ENCODE results near the gene IL2. TPM values are rescaled to one million over a fixed set of nuclear protein-coding genes. Genes with fewer than 3 reads are reported as not detected.

Gene IL2
- total RNA-seq, 2 donors from 2014 or later: not detected

GRCh38 chr4:122489061-122489460 is 32.5 kb upstream of the IL2 start:
- H3K9me3 Mint-ChIP-seq: peaks cover 54% of the 10 kb centered on the region
- H3K36me3 Mint-ChIP-seq (ENCODE audit: low read depth): no peaks in the 10 kb centered on the region
- TF ChIP-seq, protein P1, sequence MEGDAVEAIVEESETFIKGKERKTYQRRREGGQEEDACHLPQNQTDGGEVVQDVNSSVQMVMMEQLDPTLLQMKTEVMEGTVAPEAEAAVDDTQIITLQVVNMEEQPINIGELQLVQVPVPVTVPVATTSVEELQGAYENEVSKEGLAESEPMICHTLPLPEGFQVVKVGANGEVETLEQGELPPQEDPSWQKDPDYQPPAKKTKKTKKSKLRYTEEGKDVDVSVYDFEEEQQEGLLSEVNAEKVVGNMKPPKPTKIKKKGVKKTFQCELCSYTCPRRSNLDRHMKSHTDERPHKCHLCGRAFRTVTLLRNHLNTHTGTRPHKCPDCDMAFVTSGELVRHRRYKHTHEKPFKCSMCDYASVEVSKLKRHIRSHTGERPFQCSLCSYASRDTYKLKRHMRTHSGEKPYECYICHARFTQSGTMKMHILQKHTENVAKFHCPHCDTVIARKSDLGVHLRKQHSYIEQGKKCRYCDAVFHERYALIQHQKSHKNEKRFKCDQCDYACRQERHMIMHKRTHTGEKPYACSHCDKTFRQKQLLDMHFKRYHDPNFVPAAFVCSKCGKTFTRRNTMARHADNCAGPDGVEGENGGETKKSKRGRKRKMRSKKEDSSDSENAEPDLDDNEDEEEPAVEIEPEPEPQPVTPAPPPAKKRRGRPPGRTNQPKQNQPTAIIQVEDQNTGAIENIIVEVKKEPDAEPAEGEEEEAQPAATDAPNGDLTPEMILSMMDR (conservative IDR thresholded peaks at IDR 0.05): no peak
- Histone ChIP-seq H3K27ac (ENCODE audit: low read depth, low read length) (no peak overlapping the region), H3K9ac (ENCODE audit: extremely low read depth, low read length, poor library complexity, severe bottlenecking) (no peak overlapping the region), H3K4me3 (ENCODE audit: low read length) (no peak overlapping the region), H3K9me3 (ENCODE audit: control insufficient read depth, low read length) (peaks cover 42% of the 10 kb centered on the region), H3K4me1 (ENCODE audit: control insufficient read depth, insufficient read depth, low read length) (no peaks in the 10 kb centered on the region), H3K27me3 (ENCODE audit: control insufficient read depth, insufficient read depth, low read length, poor library complexity, severe bottlenecking) (no peaks in the 10 kb centered on the region), H3K36me3 (ENCODE audit: control insufficient read depth, insufficient read depth, low read length) (no peaks in the 10 kb centered on the region)
- no peak overlapping the region for H3K4me3 Mint-ChIP-seq
- no peaks in the 10 kb centered on the region for H3K4me1 Mint-ChIP-seq
- DNase-seq: no peak
- H3K27ac Mint-ChIP-seq: no peak overlapping the region
- no peaks in the 10 kb centered on the region for H3K27me3 Mint-ChIP-seq (ENCODE audit: insufficient read depth)

DNA sequence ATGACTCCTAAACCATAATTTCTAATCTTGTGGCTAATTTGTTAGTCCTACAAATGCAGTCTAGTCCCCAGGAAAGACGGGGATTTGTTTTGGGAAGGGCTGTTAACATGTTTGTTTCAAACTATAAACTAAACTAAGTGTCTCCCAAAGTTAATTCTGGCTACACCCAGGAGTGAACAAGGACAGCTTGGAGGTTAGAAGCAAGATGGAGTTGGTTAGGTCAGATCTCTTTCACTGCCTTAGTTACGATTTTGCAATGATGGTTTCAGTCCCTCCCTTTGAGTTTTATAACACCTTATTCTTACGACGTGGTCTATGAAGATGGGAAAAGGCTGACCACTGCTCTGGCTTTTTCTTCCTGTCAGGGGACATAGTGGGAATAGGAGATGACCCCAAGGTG is 27.0 kb upstream of the IL2 start:
- no peaks in the 10 kb centered on the region for H3K4me1 ChIP-seq (ENCODE audit: control insufficient read depth, insufficient read depth, low read length)
- H3K27ac ChIP-seq (ENCODE audit: low read depth, low read length): no peak overlapping the region
- Mint-ChIP-seq H3K27me3 (ENCODE audit: insufficient read depth) (no peaks in the 10 kb centered on the region), H3K4me1 (peaks cover 5% of the 10 kb centered on the region), H3K36me3 (ENCODE audit: low read depth) (no peaks in the 10 kb centered on the region), H3K4me3 (no peak overlapping the region), H3K27ac (no peak overlapping the region), H3K9me3 (peaks cover 14% of the 10 kb centered on the region)
- peaks cover 14% of the 10 kb centered on the region for H3K9me3 ChIP-seq (ENCODE audit: control insufficient read depth, low read length)
- WGBS, 2 experiments (ENCODE audit: insufficient coverage in 1 of 2, insufficient read length in 1 of 2): 67% methylated on average over 4 of the region's 4 CpGs; no CpG with 5 or more reads in 1 of the 2 experiments
- H3K9ac ChIP-seq (ENCODE audit: extremely low read depth, low read length, poor library complexity, severe bottlenecking): no peak overlapping the region
- H3K4me3 ChIP-seq (ENCODE audit: low read length): no peak overlapping the region
- H3K36me3 ChIP-seq (ENCODE audit: control insufficient read depth, insufficient read depth, low read length): no peaks in the 10 kb centered on the region
- TF ChIP-seq, protein P1 (conservative IDR thresholded peaks at IDR 0.05): no peak
- no peak for DNase-seq
- H3K27me3 ChIP-seq (ENCODE audit: control insufficient read depth, insufficient read depth, low read length, poor library complexity, severe bottlenecking): no peaks in the 10 kb centered on the region

DNA sequence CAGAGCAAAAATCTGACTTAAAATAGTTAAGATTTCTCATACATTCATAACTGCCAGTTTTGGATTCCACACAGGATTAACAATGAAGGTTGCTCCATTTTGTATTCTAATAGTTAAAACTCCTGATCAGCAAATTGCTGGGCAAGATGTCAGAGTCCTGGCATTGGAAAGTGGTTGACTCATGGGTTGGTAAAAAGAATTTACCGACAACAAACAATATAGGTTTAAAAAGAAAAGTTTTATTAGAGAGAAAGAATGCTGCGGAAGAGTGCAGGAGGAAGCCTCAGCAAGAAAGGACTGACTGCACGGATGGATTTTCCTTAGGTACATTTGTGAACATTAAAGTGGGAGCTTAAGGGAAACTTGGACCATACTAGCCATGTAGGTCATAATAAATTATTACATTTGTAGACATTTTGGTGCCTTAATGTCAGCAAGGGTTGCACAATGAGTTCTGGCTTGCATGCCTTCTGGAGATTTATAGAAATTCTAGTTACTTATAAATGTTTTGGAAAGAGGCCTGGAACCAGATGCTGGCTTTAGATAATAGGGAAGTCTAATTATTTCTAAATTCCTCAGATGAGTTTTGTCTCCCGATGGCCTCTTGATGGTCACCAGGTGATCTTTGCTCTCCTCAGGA is 25.4 kb upstream of the IL2 start:
- no peak overlapping the region for H3K27ac ChIP-seq (ENCODE audit: low read depth, low read length)
- no peak overlapping the region for H3K4me3 ChIP-seq (ENCODE audit: low read length)
- H3K36me3 ChIP-seq (ENCODE audit: control insufficient read depth, insufficient read depth, low read length): no peaks in the 10 kb centered on the region
- H3K9me3 ChIP-seq (ENCODE audit: control insufficient read depth, low read length): peaks cover 1% of the 10 kb centered on the region
- H3K27me3 ChIP-seq (ENCODE audit: control insufficient read depth, insufficient read depth, low read length, poor library complexity, severe bottlenecking): no peaks in the 10 kb centered on the region
- Mint-ChIP-seq H3K27me3 (ENCODE audit: insufficient read depth) (no peaks in the 10 kb centered on the region), H3K9me3 (peaks cover 4% of the 10 kb centered on the region), H3K27ac (no peak overlapping the region), H3K4me3 (no peak overlapping the region), H3K36me3 (ENCODE audit: low read depth) (no peaks in the 10 kb centered on the region), H3K4me1 (peaks cover 5% of the 10 kb centered on the region)
- 93 to 100% methylated on average over 3 to 4 of the region's 4 CpGs for WGBS, 2 experiments (ENCODE audit: insufficient coverage in 1 of 2, insufficient read length in 1 of 2)
- H3K4me1 ChIP-seq (ENCODE audit: control insufficient read depth, insufficient read depth, low read length): no peaks in the 10 kb centered on the region
- DNase-seq: no peak
- no peak overlapping the region for H3K9ac ChIP-seq (ENCODE audit: extremely low read depth, low read length, poor library complexity, severe bottlenecking)
- TF ChIP-seq, protein P1 (conservative IDR thresholded peaks at IDR 0.05): no peak

Measured in endodermal cell (in vitro differentiated cells).